ENCODE measurements around the gene STIM1. TPM values are rescaled to one million over a fixed set of nuclear protein-coding genes. Genes with fewer than 3 reads are reported as not detected.

STIM1 gene
- total RNA-seq, 1 experiment from 2014 or later, result 55.1 TPM

DNA sequence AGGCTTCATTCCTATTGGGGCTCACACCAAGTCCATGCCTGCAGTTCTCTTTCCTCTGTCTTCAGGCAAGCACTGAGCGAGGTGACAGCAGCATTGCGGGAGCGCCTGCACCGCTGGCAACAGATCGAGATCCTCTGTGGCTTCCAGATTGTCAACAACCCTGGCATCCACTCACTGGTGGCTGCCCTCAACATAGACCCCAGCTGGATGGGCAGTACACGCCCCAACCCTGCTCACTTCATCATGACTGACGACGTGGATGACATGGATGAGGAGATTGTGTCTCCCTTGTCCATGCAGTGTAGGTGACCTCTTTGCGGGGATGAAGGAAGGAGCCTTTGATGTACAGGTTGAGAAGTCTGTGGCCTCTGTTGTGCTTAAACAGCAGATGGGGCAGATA, 227.7 kb downstream of the STIM1 start:
- no peak overlapping the region for H3K4me3 ChIP-seq (ENCODE audit: low read depth, low read length)
- Mint-ChIP-seq H3K27ac (ENCODE audit: unreplicated experiment) (no peak overlapping the region), H3K27me3 (ENCODE audit: insufficient read depth, unreplicated experiment) (no peaks in the 10 kb centered on the region), H3K9me3 (ENCODE audit: unreplicated experiment) (no peaks in the 10 kb centered on the region), H3K4me1 (ENCODE audit: low read depth, unreplicated experiment) (no peaks in the 10 kb centered on the region), H3K36me3 (ENCODE audit: insufficient read depth, unreplicated experiment) (no peaks in the 10 kb centered on the region), H3K4me3 (ENCODE audit: unreplicated experiment) (no peak overlapping the region)
- H3K4me1 ChIP-seq, result no peaks in the 10 kb centered on the region
- H3K9me3 ChIP-seq, result no peaks in the 10 kb centered on the region
- intact Hi-C loops (cut with micrococcal nuclease; ENCODE audit: unreplicated experiment), result no loop called here
- TF ChIP-seq CTCF (IDR thresholded peaks at IDR 0.05; ENCODE audit: insufficient read depth in 1 of 2, low read depth in 1 of 2, low read length in 1 of 2, severe bottlenecking in 1 of 2, unreplicated experiment in 1 of 2), result no peak
- POLR2A ChIA-PET, result no interaction called here
- BruUV-seq (replicated peaks), result no TSS peak
- no peaks in the 10 kb centered on the region for H3K27me3 ChIP-seq (replicated peaks; ENCODE audit: control insufficient read depth, insufficient read depth, low read length)
- no peak for DNase-seq
- H3K36me3 ChIP-seq (ENCODE audit: control insufficient read depth, insufficient read depth, low read length), result 0 out of 2 replicates have a peak, but pooled peaks cover 1% of the 10 kb centered on the region
- CTCF ChIA-PET, result no interaction called here

- POLR2A ChIA-PET, result no interaction called here
- no peak overlapping the region for H3K4me3 ChIP-seq (ENCODE audit: low read depth, low read length)
- 0 out of 2 replicates have a peak, but pooled peaks cover 1% of the 10 kb centered on the region for H3K36me3 ChIP-seq (ENCODE audit: control insufficient read depth, insufficient read depth, low read length)
- Mint-ChIP-seq H3K4me3 (ENCODE audit: unreplicated experiment) (no peak overlapping the region), H3K9me3 (ENCODE audit: unreplicated experiment) (no peaks in the 10 kb centered on the region), H3K27ac (ENCODE audit: unreplicated experiment) (no peak overlapping the region), H3K4me1 (ENCODE audit: low read depth, unreplicated experiment) (no peaks in the 10 kb centered on the region), H3K36me3 (ENCODE audit: insufficient read depth, unreplicated experiment) (no peaks in the 10 kb centered on the region), H3K27me3 (ENCODE audit: insufficient read depth, unreplicated experiment) (no peaks in the 10 kb centered on the region)
- TF ChIP-seq CTCF (IDR thresholded peaks at IDR 0.05; ENCODE audit: insufficient read depth in 1 of 2, low read depth in 1 of 2, low read length in 1 of 2, severe bottlenecking in 1 of 2, unreplicated experiment in 1 of 2), result no peak
- H3K4me1 ChIP-seq, result no peaks in the 10 kb centered on the region
- no TSS peak for BruUV-seq (replicated peaks)
- no peak for DNase-seq
- no peaks in the 10 kb centered on the region for H3K27me3 ChIP-seq (replicated peaks; ENCODE audit: control insufficient read depth, insufficient read depth, low read length)
- CTCF ChIA-PET, result no interaction called here
- H3K9me3 ChIP-seq, result no peaks in the 10 kb centered on the region
- intact Hi-C loops (cut with micrococcal nuclease; ENCODE audit: unreplicated experiment), result no loop called here
Observed at GRCh38 chr11:4084406-4085125, 229.1 kb downstream of the STIM1 start.

GRCh38 chr11:4085575-4085974, 230.1 kb downstream of the STIM1 start:
- no peak overlapping the region for H3K4me3 Mint-ChIP-seq (ENCODE audit: unreplicated experiment)
- intact Hi-C loops (cut with micrococcal nuclease; ENCODE audit: unreplicated experiment), result no loop called here
- H3K4me3 ChIP-seq (ENCODE audit: low read depth, low read length), result no peak overlapping the region
- CTCF ChIA-PET, result no interaction called here
- H3K36me3 ChIP-seq (ENCODE audit: control insufficient read depth, insufficient read depth, low read length), result 0 out of 2 replicates have a peak, but pooled peaks cover 1% of the 10 kb centered on the region
- no peak for DNase-seq
- no peaks in the 10 kb centered on the region for H3K27me3 Mint-ChIP-seq (ENCODE audit: insufficient read depth, unreplicated experiment)
- H3K36me3 Mint-ChIP-seq (ENCODE audit: insufficient read depth, unreplicated experiment), result no peaks in the 10 kb centered on the region
- H3K27me3 ChIP-seq (replicated peaks; ENCODE audit: control insufficient read depth, insufficient read depth, low read length), result no peaks in the 10 kb centered on the region
- TF ChIP-seq CTCF (IDR thresholded peaks at IDR 0.05; ENCODE audit: insufficient read depth in 1 of 2, low read depth in 1 of 2, low read length in 1 of 2, severe bottlenecking in 1 of 2, unreplicated experiment in 1 of 2), result no peak
- BruUV-seq (replicated peaks), result no TSS peak
- POLR2A ChIA-PET, result no interaction called here
- H3K9me3 ChIP-seq, result no peaks in the 10 kb centered on the region
- no peaks in the 10 kb centered on the region for H3K4me1 ChIP-seq
- H3K9me3 Mint-ChIP-seq (ENCODE audit: unreplicated experiment), result no peaks in the 10 kb centered on the region
- H3K4me1 Mint-ChIP-seq (ENCODE audit: low read depth, unreplicated experiment), result no peaks in the 10 kb centered on the region
- no peak overlapping the region for H3K27ac Mint-ChIP-seq (ENCODE audit: unreplicated experiment)

Measured in Caco-2 (cell line).